ENCODE results near the gene CERS3.

- TF ChIP-seq CTCF (conservative IDR thresholded peaks at IDR 0.05; ENCODE audit: low read depth, low read length) (no peak), EZH2 (IDR thresholded peaks at IDR 0.05; ENCODE audit: borderline replicate concordance, low read depth, low read length, poor library complexity, severe bottlenecking) (no peak)
These were observed 32.9 kb downstream of the CERS3 start for GRCh38 chr15:100495861-100496260.

All from A673 (cell line).